NCI-H1092 treated with DMSO at 0.1 percent for 48 hours (cell line): ENCODE data around the gene ABR.
"Not testable (repeated sequence)": the region's sequence is repeated elsewhere in the genome, so short reads cannot be mapped to it uniquely, and the experiment has no call there.

Source experiments
- DNase-seq: peaks from one replicate; lab custom pipeline; 2025; lab: John Stamatoyannopoulos, UW

ABR gene

GRCh38 chr17:1047879-1048470 is 131.8 kb downstream of the ABR start:
- no peak for DNase-seq

- DNase-seq: no peak
Observed at GRCh38 chr17:1047177-1047878, 132.5 kb downstream of the ABR start.

- no peak for DNase-seq
Observed at GRCh38 chr17:1045456-1045855, 134.3 kb downstream of the ABR start.

- not testable (repeated sequence) for DNase-seq
Observed at GRCh38 chr17:1044387-1045009, 135.3 kb downstream of the ABR start.

GRCh38 chr17:1043601-1044251 is 136.1 kb downstream of the ABR start:
- no peak for DNase-seq

- no peak for DNase-seq
Observed at GRCh38 chr17:1042486-1042885, 137.3 kb downstream of the ABR start.

- no peak for DNase-seq
Observed at GRCh38 chr17:1041746-1042145, 138.0 kb downstream of the ABR start.

GRCh38 chr17:1040216-1040600 is 139.6 kb downstream of the ABR start:
- no peak for DNase-seq

GRCh38 chr17:1039511-1040215 is 140.1 kb downstream of the ABR start:
- DNase-seq: no peak

- DNase-seq: no peak
Observed at GRCh38 chr17:1039123-1039507, 140.7 kb downstream of the ABR start.

GRCh38 chr17:1038459-1039122 is 141.2 kb downstream of the ABR start:
- DNase-seq: no peak

- DNase-seq: no peak
Observed at GRCh38 chr17:1037238-1037879, 142.4 kb downstream of the ABR start.

GRCh38 chr17:1036845-1037237 is 142.9 kb downstream of the ABR start:
- no peak for DNase-seq

- no peak for DNase-seq
Observed at GRCh38 chr17:1036171-1036844, 143.5 kb downstream of the ABR start.

GRCh38 chr17:1035546-1036170 is 144.1 kb downstream of the ABR start:
- no peak for DNase-seq

GRCh38 chr17:1034652-1035210 is 145.1 kb downstream of the ABR start:
- DNase-seq: peak; percentile 10

- no peak for DNase-seq
Observed at GRCh38 chr17:1033503-1033902, 146.3 kb downstream of the ABR start.

- no peak for DNase-seq
Observed at GRCh38 chr17:1032391-1032790, 147.4 kb downstream of the ABR start.

- DNase-seq: no peak
Observed at GRCh38 chr17:1031711-1032110, 148.1 kb downstream of the ABR start.
